ENCODE data around the gene MAP3K5. TPM values are rescaled to one million over a fixed set of nuclear protein-coding genes. Genes with fewer than 3 reads are reported as not detected.

Gene MAP3K5
- total and polyA plus RNA-seq, 2 of the 8 experiments (the other 6 are each of a cell fraction or from before 2014, with no cell fraction given), result 0.63 to 2.6 TPM

DNA sequence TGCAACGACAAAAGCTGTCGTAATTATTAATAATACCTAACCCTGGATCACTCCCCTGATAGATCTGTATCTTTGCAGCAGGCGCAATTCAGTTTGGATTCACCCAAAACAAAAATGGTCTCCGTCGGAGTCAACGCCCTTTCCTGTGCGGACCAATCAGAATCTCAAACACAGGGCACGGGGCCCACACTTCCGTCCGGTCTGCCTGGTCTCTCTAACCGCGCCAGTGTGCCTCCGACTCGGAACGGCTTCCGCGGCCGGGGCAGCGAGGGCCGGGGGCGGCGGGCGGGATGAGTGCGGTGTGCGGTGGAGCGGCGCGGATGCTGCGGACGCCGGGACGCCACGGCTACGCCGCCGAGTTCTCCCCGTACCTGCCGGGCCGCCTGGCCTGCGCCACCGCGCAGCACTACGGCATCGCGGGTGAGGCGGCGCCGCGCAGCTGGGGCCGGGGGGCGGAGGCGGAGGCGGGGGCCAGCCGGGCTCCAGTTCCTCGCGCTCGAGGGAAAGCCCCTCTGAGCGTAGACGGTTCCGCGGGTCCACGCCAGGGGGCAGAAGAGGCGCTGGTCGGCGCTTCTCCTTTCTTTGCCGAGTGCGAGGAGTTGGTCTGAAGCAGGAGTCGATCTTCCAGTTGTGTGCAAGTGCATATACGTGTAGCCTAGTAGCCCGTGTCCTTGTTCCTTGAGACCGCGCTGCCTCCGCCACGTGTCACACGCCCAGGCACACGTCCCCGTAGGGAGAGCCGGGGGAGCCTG, 30.3 kb upstream of the MAP3K5 start, which contains the start of gene PEX7:
PEX7 (plus strand) TSS at position 217 of the 752 bp plus-strand sequence; CDS start at position 291, 74 bp downstream.
- Histone ChIP-seq H3K27me3 (replicated peaks in 1 of 4; ENCODE audit: control insufficient read depth in 3 of 4, extremely low read depth in 1 of 4, insufficient read depth in 3 of 4, low read length in 3 of 4) (no peaks in the 10 kb centered on the region; a peak in 2 of 7 replicates), H3K4me2 (ENCODE audit: insufficient read depth in 1 of 2, low read depth in 2 of 2, low read length in 2 of 2) (peak within 1 kb of the TSS; percentile 76 to 92), H2BK20ac (ENCODE audit: low read length) (no peak within 1 kb of the TSS), H3K4ac (replicated peaks; ENCODE audit: insufficient read length, low read depth, low read length) (peak within 1 kb of the TSS; percentile 82), H3K4me3 (ENCODE audit: extremely low read depth in 1 of 4, insufficient read depth in 2 of 4, low read depth in 3 of 4, low read length in 4 of 4) (peak within 1 kb of the TSS; percentile 56 to 81 (median 60)), H2BK12ac (ENCODE audit: low read depth, low read length) (peak within 1 kb of the TSS; percentile 91), H2AK5ac (ENCODE audit: low read depth, low read length) (0 out of 2 replicates have a peak within 1 kb of the TSS, but pooled peaks have one; percentile 25), H3K9ac (replicated peaks in 1 of 4; ENCODE audit: extremely low read depth in 1 of 4, low read depth in 3 of 4, low read length in 3 of 4) (peak within 1 kb of the TSS; percentile 68 to 94 (median 88)), H3K23me2 (ENCODE audit: low read depth, low read length) (peaks cover 9% of the 10 kb centered on the region; the same call in 1 of the 2 replicates), H3K14ac (ENCODE audit: insufficient read length) (no peak within 1 kb of the TSS), H3K18ac (ENCODE audit: extremely low read depth, low read length) (peak within 1 kb of the TSS; percentile 88), H4K5ac (ENCODE audit: insufficient read length, low read depth, low read length) (peak within 1 kb of the TSS; percentile 97), H3K9me3 (ENCODE audit: insufficient read depth in 2 of 2, low read depth in 1 of 2, low read length in 1 of 2) (no peaks in the 10 kb centered on the region), H2AFZ (ENCODE audit: low read length) (peak within 1 kb of the TSS; percentile 99), H2BK15ac (ENCODE audit: low read length) (0 out of 2 replicates have a peak within 1 kb of the TSS, but pooled peaks have one; percentile 62), H3K36me3 (ENCODE audit: control insufficient read depth in 2 of 4, insufficient read depth in 4 of 4, low read length in 3 of 4) (peaks cover 0 to 21% (median 6%) of the 10 kb centered on the region in 4 experiments; a peak in 4 of 8 replicates), H3K4me1 (replicated peaks in 1 of 4; ENCODE audit: control insufficient read depth in 3 of 4, insufficient read depth in 4 of 4, low read length in 3 of 4) (peaks cover 0 to 7% (median 3%) of the 10 kb centered on the region in 4 experiments; a peak in 3 of 7 replicates), H3K79me1 (ENCODE audit: low read depth, low read length) (no peaks in the 10 kb centered on the region; the same call in 1 of the 2 replicates), H4K8ac (ENCODE audit: extremely low read depth, insufficient read depth, low read length) (peak within 1 kb of the TSS; percentile 97), H3K56ac (replicated peaks; ENCODE audit: insufficient read length, low read depth, low read length) (no peak within 1 kb of the TSS), H2BK5ac (ENCODE audit: low read depth, low read length) (peak within 1 kb of the TSS; percentile 92), H4K91ac (replicated peaks; ENCODE audit: insufficient read length, low read length) (peak within 1 kb of the TSS; percentile 47), H2BK120ac (replicated peaks; ENCODE audit: low read depth, low read length) (no peak within 1 kb of the TSS), H4K20me1 (replicated peaks in 1 of 2; ENCODE audit: control insufficient read depth in 1 of 2, insufficient read depth in 2 of 2, low read length in 2 of 2) (no peaks in the 10 kb centered on the region), H3K79me2 (ENCODE audit: control insufficient read depth in 1 of 2, insufficient read depth in 2 of 2, low read length in 2 of 2) (no peaks in the 10 kb centered on the region; a peak in 1 of 4 replicates), H3K27ac (ENCODE audit: low read depth, low read length) (peak within 1 kb of the TSS; percentile 84), H3K23ac (ENCODE audit: insufficient read length) (no peak within 1 kb of the TSS)
- WGBS, 2 experiments (ENCODE audit: extremely low coverage in 1 of 2, insufficient coverage in 1 of 2, insufficient read length in 1 of 2, insufficient replicate concordance in 2 of 2, low coverage in 1 of 2, low lambda C conversion rate in 2 of 2, missing lambda C conversion rate in 1 of 2), result 5% methylated on average over 27 of the region's 78 CpGs; no CpG with 5 or more reads in 1 of the 2 experiments
- peak; percentile 69 to 93 for DNase-seq (ENCODE audit: low read depth in 1 of 2, low spot score in 2 of 2)
- CTCF ChIA-PET (ENCODE audit: partially characterized antibody), result interaction anchor here (0.7 to 2.4 kb wide), 5 partner anchors 22 to 179 kb away, joined by 3 to 12 read pairs (median 4); partner anchors contain the start of gene MAP3K5
- POLR2A ChIA-PET (ENCODE audit: partially characterized antibody), result interaction anchor here (0.6 to 2.4 kb wide), 5 partner anchors 10 to 33 kb away, joined by 3 to 7 read pairs (median 5); partner anchors contain the start of gene MAP3K5
- peak; percentile 91 for FAIRE-seq
- no peak for TF ChIP-seq SP2 (IDR thresholded peaks at IDR 0.05; ENCODE audit: low read length)
- TF ChIP-seq SP4 (IDR thresholded peaks at IDR 0.05; ENCODE audit: low read length), result no peak
- no peak for TF ChIP-seq TCF12 (IDR thresholded peaks at IDR 0.05; ENCODE audit: low read depth, low read length)
- peak; percentile 77 for TF ChIP-seq TAF1 (IDR thresholded peaks at IDR 0.05; ENCODE audit: low read depth, low read length)
- peak; percentile 16 for TF ChIP-seq TAF7 (optimal IDR thresholded peaks at IDR 0.05; ENCODE audit: borderline replicate concordance, low read depth, low read length)
- TF ChIP-seq SIN3A (conservative IDR thresholded peaks at IDR 0.05 in 1 of 2, IDR thresholded peaks at IDR 0.05 in 1 of 2; ENCODE audit: low read depth in 1 of 2, low read length in 2 of 2), result peak; percentile 47 to 53; a peak in 1 of 4 replicates
- no peak for TF ChIP-seq FOSL1 (IDR thresholded peaks at IDR 0.05; ENCODE audit: insufficient read depth, low read depth, low read length)
- TF ChIP-seq CREB1 (IDR thresholded peaks at IDR 0.05), result peak; percentile 9; the same call in 1 of the 2 replicates
- TF ChIP-seq EP300 (IDR thresholded peaks at IDR 0.05; ENCODE audit: borderline replicate concordance in 1 of 2, low read depth in 2 of 2, low read length in 2 of 2), result no peak
- TF ChIP-seq, protein P1, sequence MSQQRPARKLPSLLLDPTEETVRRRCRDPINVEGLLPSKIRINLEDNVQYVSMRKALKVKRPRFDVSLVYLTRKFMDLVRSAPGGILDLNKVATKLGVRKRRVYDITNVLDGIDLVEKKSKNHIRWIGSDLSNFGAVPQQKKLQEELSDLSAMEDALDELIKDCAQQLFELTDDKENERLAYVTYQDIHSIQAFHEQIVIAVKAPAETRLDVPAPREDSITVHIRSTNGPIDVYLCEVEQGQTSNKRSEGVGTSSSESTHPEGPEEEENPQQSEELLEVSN (IDR thresholded peaks at IDR 0.05), result peak; percentile 80

Data from H1 (cell line).